Esophagus squamous epithelium (tissue), 4 donors: ENCODE data around the gene TUT4.

Experiments
- CTCF ChIP-seq, 6 experiments: fragments of 450-650 bp in 4 of 6; fragments of 200-600 bp in 2 of 6; sonication (generic) in 2 of 6; IDR thresholded peaks; one replicate each; pipeline ENCODE4 v1.5.1; 2016 to 2019; ENCODE audit warnings: antibody characterized with exemption in 6 of 6, mild to moderate bottlenecking in 4 of 6, moderate library complexity in 4 of 6
- POLR2A ChIP-seq, 4 donors: fragments of 450-650 bp; IDR thresholded peaks; one replicate each; pipeline ENCODE4 v1.6.1; 2017; ENCODE audit warnings: antibody characterized with exemption in 4 of 4, mild to moderate bottlenecking in 4 of 4, moderate library complexity in 3 of 4

- no peak for TF ChIP-seq CTCF (IDR thresholded peaks at IDR 0.05)
- no peak for TF ChIP-seq POLR2A (IDR thresholded peaks at IDR 0.05)
These were observed 89.0 kb downstream of the TUT4 start for GRCh38 chr1:52463891-52464290.
